Measurements from ENCODE around the gene MPEG1.

The MPEG1 gene

DNA sequence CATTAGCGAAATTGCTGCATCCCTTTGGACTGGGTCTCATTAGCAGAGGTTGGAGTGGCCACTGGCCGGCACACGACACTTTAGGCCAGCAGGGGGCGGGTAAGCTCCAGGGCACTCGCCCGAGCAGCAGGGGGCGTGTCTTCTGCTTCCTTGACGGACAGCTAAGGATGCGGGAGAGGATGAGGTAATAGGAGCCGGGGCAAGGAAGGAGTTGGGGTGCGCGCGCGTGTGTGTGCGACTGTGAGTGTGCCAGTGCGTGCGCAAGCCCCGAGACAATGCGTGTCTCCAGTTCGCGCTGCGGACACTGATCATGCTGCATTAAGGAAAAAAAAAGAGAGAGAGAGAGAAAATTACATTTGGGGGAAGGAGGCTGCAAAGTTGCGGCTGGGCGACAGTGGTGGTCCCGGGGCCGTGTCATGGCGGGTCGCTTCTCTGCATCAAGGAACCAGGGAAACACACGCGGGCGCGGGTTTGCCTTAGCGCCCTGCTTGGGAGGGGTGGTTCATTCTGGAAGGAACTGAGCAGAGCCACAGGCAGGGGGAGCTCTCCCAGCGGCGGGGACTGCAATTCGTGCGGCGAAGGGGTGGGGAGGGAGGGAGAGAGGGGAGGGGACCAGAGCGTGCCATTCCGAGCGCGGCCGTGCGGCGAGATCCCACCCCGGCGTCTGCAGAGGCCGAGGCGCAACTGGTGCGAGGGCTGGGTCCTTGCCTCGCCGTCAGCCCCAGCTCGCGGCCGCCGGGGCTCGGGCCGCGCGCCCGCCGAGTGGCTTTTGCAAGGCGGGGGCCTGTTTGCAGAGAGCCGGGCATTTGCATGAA is 41.0 kb downstream of the MPEG1 start, which contains the start of gene DTX4:
TSS of gene DTX4 (plus strand) at position 625 of the 815 bp plus-strand sequence. CDS start 464 bp downstream, outside the sequence.
- peak; percentile 86 for DNase-seq (ENCODE audit: low read depth)

DNA sequence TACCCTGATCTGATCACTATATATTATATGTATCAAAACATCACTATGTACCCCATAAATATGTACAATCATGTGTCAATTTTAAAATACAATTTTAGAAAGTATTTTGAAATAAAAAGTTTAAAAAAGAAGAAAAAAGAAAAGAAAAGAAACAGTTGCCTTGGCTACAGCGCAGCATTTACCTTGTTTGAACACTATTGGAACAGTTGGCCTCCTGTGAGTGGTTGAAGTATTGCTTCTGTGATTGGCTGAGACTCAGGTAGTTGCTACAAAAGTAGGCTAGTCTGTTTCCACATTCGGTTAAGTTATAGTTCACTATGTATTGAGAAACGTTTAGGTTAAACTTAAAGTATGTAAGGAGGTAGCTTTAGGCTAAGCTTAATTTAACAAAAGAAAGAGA is 48.7 kb downstream of the MPEG1 start:
- DNase-seq (ENCODE audit: low read depth) = no peak
